ENCODE data around the gene UGT3A1.
A peak's percentile ranks its signal among the peaks of the same experiment; 100 is the strongest.

UGT3A1 gene

DNA sequence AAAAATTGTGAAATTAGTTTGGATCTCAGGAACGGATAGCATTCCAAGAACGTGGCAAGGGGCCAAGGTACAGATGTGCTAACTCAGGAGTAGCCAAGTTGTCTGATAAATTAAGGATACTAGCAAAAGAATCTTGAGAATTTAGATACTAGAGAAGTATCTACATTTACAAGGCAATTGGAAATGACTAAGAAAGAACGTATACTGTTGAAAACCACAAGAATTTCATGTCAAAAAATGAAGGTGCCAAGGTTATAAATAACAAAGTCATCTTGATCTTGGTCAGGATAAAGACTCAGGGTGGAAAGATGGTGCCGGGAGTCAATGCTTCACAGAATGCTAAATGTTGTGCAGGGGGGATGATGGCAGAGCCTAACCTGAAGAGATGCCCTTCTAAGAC, 72.0 kb downstream of the UGT3A1 start:
- DNase-seq (ENCODE audit: low read depth), result no peak
- no peak overlapping the region for H3K4me3 ChIP-seq (ENCODE audit: low read depth, low read length)
- TF ChIP-seq, protein P1, sequence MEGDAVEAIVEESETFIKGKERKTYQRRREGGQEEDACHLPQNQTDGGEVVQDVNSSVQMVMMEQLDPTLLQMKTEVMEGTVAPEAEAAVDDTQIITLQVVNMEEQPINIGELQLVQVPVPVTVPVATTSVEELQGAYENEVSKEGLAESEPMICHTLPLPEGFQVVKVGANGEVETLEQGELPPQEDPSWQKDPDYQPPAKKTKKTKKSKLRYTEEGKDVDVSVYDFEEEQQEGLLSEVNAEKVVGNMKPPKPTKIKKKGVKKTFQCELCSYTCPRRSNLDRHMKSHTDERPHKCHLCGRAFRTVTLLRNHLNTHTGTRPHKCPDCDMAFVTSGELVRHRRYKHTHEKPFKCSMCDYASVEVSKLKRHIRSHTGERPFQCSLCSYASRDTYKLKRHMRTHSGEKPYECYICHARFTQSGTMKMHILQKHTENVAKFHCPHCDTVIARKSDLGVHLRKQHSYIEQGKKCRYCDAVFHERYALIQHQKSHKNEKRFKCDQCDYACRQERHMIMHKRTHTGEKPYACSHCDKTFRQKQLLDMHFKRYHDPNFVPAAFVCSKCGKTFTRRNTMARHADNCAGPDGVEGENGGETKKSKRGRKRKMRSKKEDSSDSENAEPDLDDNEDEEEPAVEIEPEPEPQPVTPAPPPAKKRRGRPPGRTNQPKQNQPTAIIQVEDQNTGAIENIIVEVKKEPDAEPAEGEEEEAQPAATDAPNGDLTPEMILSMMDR (IDR thresholded peaks at IDR 0.05; ENCODE audit: insufficient read depth, low read depth, low read length, missing control alignments), result no peak

DNA sequence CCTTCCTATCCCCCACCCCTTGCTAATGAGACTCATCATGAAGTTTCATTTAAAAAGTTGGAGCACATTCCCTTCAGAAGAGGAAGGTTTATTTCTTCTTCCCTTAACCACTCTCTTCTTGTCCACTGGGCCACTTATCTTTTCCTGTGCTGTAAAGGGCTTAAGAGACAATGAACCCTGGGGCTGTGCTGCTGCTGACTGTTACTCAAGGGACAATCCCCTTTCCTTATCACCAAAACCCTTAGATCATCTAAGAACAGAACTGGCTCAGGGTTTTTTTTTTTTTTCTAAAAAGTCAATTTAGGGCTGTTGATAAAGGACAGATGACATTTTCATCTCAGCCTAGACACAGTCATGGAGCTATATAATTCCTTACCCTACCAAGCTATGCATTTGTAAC, 82.4 kb downstream of the UGT3A1 start:
- no peak for DNase-seq (ENCODE audit: low read depth)
- no peak overlapping the region for H3K4me3 ChIP-seq (ENCODE audit: low read depth, low read length)
- TF ChIP-seq, protein P1 (IDR thresholded peaks at IDR 0.05; ENCODE audit: insufficient read depth, low read depth, low read length, missing control alignments), result no peak

GRCh38 chr5:35908228-35908627, 83.0 kb downstream of the UGT3A1 start:
- DNase-seq (ENCODE audit: low read depth), result no peak
- no peak overlapping the region for H3K4me3 ChIP-seq (ENCODE audit: low read depth, low read length)
- TF ChIP-seq, protein P1 (IDR thresholded peaks at IDR 0.05; ENCODE audit: insufficient read depth, low read depth, low read length, missing control alignments), result no peak

GRCh38 chr5:35904443-35905132, 86.6 kb downstream of the UGT3A1 start:
- H3K4me3 ChIP-seq (ENCODE audit: low read depth, low read length), result no peak overlapping the region
- TF ChIP-seq, protein P1 (IDR thresholded peaks at IDR 0.05; ENCODE audit: insufficient read depth, low read depth, low read length, missing control alignments), result no peak
- DNase-seq (ENCODE audit: low read depth), result peak; percentile 90

DNA sequence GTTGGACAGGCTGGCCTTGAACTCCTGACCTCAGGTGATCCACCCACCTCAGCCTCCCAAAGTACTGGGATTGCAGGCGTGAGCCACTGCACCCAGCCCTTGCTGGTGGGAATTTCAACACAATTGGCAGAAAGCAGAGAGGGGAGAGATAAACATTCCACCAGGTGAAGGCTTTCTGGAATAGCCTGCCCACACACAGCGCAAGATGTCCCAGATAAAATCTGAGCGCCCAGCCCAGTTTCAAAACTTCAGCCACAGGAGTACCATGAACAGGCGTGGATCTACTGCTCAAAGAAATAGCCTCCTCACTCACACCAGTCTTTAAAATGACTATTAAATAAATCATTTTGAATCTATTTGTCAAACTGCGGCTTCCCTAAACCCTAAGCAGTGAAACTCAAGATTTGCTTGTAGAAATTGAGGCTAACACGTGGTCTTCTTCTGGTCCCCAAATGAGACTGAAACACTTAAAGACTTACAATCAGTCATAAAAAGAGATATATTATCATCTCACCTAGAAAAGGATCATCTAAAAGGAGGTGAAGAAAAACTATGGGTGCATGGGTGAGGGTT, 87.5 kb downstream of the UGT3A1 start:
- TF ChIP-seq, protein P1 (IDR thresholded peaks at IDR 0.05; ENCODE audit: insufficient read depth, low read depth, low read length, missing control alignments), result no peak
- H3K4me3 ChIP-seq (ENCODE audit: low read depth, low read length), result no peak overlapping the region
- no peak for DNase-seq (ENCODE audit: low read depth)

DNA sequence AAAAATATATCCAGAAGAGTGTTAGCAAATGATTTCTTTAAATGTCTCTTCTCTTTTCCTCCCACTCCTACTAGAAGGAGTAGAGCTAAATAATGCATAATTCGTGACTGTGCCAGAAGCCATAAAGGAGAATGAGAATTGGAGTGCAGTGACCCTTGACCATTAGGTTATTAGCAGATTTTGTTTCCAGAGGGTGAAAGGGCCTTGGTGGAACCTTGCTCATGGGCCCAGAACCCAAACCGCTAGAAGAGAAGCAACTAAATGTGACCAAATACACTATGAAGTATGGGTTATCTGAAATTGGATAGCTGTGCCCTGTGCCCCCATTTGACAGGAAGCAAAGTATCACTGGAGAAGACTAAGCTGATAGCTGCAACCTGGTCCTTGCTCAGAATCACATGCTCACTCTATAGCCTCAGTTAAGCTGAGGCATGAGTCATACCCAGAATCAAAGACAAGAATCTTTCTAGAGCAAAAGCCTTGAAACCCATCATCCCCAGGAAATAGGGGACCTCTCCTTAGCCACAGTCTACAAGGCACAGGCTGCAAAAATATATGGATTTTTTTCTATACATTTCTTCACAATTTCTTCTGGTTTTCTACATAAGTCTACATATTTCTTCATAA, 89.0 kb downstream of the UGT3A1 start:
- DNase-seq (ENCODE audit: low read depth), result peak; percentile 83
- TF ChIP-seq, protein P1 (IDR thresholded peaks at IDR 0.05; ENCODE audit: insufficient read depth, low read depth, low read length, missing control alignments), result no peak
- no peak overlapping the region; the same call in 1 of the 2 replicates for H3K4me3 ChIP-seq (ENCODE audit: low read depth, low read length)

Data from GM12865 (cell line).